Stimulated activated CD4-positive, alpha-beta T cell treated with anti-CD3 and anti-CD28 coated beads, Interleukin-4, amount 100 ng/mL, for 4 hours (primary cell): ENCODE measurements around the gene CNNM2.
"Not testable (repeated sequence)": the region's sequence is repeated elsewhere in the genome, so short reads cannot be mapped to it uniquely, and the experiment has no call there.

ENCODE experiments used
- DNase-seq, 2 experiments: peaks; one replicate each; pipeline ENCODE4 v3.0.0-alpha.2; 2020

Gene CNNM2

GRCh38 chr10:103111031-103111917 lies 193.2 kb downstream of the CNNM2 start:
- no peak for DNase-seq

- DNase-seq = no peak
Observed at GRCh38 chr10:103111918-103112877, 194.1 kb downstream of the CNNM2 start.

- no peak for DNase-seq
Observed at GRCh38 chr10:103114876-103115275, 196.8 kb downstream of the CNNM2 start.

- no peak for DNase-seq
Observed at GRCh38 chr10:103117247-103117646, 199.2 kb downstream of the CNNM2 start.

- no peak for DNase-seq
Observed at GRCh38 chr10:103120546-103120945, 202.5 kb downstream of the CNNM2 start.

GRCh38 chr10:103120977-103121735 lies 203.1 kb downstream of the CNNM2 start:
- no peak for DNase-seq

- no peak for DNase-seq
Observed at GRCh38 chr10:103123282-103124024, 205.4 kb downstream of the CNNM2 start.

- DNase-seq = no peak
Observed at GRCh38 chr10:103124420-103125096, 206.5 kb downstream of the CNNM2 start.

- no peak for DNase-seq
Observed at GRCh38 chr10:103125323-103126267, 207.5 kb downstream of the CNNM2 start.

- no peak for DNase-seq
Observed at GRCh38 chr10:103127241-103127640, 209.1 kb downstream of the CNNM2 start.

- DNase-seq = not testable (repeated sequence)
Observed at GRCh38 chr10:103130180-103130579, 212.1 kb downstream of the CNNM2 start.

- no peak for DNase-seq
Observed at GRCh38 chr10:103130910-103131309, 212.8 kb downstream of the CNNM2 start.

- DNase-seq = peak; percentile 10 to 14
Observed at GRCh38 chr10:103135168-103135567, 217.1 kb downstream of the CNNM2 start.

- DNase-seq = no peak
Observed at GRCh38 chr10:103139803-103140202, 221.7 kb downstream of the CNNM2 start.
